ENCODE results near the gene RNASE1. TPM values are rescaled to one million over a fixed set of nuclear protein-coding genes. Genes with fewer than 3 reads are reported as not detected.
"Not testable (repeated sequence)": the region's sequence is repeated elsewhere in the genome, so short reads cannot be mapped to it uniquely, and the experiment has no call there.

The RNASE1 gene
- polyA plus RNA-seq, 10 donors: 142 to 246 (median 201) TPM

DNA sequence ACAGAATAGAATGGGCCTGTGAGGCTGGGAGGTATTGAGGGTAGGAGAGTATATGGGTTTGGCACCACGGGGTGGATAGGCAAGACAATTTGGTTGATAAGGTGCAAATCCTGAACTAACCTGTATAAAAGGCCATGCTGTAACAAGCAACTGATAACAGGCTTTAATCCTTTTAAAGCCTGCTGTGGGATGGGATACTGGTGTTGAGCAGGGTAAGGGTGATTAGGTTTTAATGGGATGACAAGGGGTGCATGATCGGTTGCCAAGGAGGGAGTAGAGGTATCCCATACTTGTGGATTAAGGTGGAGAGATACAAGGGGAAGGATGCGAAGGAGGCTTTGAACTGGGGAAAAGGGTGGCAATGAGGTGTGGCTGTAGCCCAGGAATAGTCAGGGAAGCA is 13.3 kb upstream of the RNASE1 start:
- DNase-seq: not testable (repeated sequence)

DNA sequence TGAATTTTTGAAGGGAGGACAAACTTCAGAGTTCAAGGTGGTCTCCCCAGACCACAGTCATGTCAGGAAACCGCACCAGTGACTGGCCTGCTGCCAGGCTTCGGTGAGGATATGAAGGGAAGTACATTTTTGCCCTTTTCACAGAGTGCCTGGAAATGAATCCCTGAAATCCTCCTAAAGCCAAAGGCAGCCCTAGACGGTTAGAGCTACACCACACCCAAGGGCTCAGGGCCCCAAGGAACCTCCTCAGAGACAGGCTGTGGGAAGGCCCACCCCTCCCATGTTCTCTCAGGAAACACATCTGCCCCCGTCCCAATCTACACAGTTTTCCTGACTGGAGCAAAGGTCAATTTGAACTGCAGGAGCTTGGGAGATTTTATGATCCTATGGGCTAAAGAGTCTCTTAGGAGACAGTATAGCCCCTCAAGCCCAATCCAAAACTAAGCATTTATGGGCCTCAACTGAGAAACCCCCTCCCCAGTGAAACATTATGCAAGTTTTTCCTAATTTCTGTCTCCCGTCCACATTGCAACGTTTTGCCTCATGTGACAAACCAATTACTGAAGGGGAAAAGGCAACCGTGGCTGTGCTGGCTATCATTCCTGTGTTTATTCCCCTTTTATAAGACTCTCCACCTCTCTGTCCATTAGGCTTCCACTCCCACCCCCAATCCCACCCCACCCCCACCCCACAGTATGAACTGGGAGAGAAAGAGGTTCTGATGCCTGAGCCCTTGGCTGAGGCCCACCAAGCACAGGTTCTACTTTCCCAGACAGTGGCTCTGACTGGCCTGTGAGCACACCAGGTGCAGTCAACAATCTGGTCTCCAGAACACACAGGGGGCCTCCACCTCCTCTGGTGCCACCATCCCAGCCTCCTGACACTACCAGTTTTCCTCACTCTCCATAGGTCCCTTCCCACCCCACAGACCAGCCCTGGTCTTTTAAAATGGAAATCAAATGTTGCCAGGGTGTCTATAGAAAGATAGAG is 9.6 kb upstream of the RNASE1 start:
- DNase-seq: no peak

DNA sequence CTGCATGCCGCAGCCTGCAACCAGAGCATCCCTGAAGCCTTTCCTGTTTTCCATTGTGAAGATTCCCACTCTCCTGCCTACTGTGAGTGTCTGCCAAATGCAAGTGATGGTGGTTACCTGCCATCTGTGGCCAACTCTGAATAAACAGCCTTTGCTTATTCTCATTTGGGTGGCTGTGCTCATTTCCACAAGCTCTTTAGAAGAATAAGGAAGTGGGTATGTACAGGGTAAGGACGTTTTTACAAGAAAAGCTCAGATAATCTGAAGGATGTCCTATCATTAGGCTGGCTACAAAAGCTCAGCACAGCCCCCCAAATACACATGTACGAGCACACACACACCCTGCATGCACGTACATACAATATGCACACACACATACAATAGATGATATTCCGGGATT is 7.3 kb upstream of the RNASE1 start:
- DNase-seq: no peak

DNA sequence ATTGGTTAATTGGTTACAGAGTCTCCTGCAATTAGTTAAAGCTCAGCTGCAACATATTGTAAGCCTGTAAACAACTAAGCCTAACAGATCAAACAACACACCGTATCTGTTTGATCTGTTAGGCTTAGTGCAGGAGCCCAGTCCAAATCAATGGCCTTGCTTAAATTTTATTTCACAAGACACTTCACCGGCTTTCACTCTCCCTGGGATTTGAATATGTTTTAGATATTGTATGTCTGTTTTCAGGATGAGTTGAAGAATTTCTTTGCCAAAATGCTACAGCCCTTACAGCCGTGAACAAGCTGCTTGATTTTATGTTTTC is 5.5 kb upstream of the RNASE1 start:
- no peak for DNase-seq

DNA sequence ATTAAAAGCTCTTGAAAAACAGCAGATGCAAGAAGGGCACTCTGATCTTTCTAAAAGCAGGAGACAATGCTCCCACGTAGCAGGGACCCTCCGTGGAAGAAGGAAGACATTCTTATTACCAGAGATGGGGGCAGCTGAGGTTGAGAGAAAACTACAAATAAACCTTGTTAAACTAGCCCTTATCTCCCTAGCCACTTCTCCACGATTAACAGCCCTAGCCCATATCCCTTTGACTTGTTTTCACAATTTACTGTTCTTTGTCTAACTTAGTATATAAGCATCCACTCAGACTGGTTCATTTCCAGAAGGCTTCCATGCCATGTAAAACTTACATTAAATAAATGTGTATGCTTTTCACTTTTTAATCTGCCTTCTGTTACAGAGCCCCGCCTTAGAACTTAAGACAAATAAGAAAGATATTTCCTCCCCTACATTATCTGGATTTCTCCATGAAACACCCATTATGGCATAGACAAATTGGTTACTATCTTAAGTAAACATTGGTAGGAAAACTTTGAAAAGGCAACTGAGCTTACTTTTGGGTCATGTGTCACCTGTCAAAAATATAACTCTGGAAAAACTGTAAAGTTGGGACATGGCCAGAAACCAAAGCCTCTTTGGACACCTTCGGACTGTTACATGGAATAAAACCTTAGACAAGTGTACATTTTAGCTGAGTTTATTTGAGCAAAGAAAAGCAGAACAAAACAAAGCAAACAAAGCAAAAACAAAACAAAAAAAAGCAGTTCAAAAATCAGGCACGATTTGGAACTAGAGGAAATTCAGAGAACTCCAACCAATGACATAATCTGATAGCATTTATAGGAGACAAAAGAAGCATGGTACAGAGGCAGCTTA is 4.9 kb upstream of the RNASE1 start:
- no peak for DNase-seq

DNA sequence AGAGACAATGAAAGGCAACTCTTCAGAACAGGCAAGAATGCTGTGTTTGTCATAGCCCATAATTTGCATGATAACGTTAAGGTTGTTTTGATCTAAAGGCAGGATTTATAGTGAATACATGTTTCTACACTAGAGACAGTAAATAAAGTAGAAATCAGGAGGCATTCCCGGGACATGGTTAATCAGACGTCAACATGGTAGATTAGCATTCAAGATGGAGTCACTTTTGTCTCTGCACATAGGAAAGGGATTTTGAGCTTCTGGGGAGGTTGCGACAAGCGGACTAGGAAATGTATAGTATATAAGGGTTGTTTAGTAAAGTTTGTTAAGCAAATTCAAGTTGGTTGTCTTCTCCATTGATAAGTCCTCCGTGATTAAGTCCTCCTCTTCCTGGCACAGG is 2.8 kb upstream of the RNASE1 start:
- no peak for DNase-seq

DNA sequence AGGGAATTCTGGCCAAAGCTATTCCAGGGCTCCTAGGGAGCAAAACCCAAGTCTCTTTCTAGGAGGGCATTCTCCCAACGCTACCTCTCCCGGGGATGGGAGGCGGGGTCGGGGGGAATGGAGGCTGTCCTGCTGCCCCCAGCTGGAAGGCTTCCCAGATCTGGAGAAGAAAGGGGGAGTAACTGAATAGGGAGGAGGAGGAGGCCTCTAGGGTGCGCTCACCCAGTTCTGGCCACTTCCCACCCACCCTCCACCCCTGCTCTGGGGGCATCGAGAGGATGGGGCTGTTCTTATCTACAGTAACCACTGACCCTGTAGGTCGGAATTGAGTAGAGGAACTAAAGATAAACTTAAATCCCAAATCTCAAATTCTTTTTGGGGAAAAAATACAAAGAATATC is 579 bp upstream of the RNASE1 start:
- DNase-seq: no peak

DNA sequence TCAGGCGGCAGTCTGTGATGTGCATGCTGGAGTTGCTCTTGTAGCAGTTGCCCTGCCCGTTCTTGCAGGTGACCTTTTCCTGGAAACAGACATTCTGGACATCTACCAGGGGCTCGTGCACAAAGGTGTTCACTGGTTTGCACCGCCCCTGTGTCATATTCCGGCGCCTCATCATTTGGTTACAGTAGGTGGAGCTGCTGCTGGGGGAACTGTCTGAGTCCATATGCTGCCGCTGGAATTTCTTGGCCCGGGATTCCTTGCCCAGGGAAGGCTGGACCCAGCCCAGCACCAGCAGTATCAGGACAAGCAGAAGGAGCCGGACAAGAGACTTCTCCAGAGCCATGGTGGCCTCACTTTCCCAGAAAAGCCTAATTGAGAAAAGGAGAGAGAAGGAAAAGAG is 918 bp downstream of the RNASE1 start:
- no peak for DNase-seq

DNA sequence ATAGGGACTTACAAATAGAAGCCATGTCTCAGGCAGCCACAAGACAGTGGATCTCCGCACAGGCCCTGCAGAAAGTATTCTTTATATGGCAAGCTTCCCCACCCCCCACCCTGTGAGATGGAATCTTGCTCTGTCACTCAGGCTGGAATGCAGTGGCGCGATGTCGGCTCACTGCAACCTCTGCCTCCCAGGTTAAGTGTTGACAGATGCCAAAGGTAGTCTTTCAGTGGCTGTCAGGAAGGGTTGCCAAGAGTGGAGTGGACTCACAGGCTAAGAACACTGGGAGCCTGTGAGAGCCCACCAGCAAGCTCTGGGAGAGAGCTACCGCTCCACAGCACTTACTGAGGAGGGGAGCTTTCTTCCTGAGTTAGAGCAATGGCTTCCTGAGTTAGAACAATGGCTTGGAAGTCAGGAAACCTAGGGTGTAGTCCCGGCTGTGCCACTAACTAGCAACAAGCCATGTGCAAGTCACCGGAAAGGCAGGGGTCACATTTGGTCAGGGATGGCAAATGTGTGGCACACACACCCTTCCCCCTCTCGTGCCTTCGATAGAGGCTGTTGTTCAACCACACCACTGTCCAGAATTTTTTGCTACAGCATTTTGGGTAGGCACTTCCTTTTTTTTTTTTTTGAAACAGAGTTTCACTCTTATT is 2.6 kb downstream of the RNASE1 start:
- peak in 1 of 3 donors; percentile 46 for DNase-seq

DNA sequence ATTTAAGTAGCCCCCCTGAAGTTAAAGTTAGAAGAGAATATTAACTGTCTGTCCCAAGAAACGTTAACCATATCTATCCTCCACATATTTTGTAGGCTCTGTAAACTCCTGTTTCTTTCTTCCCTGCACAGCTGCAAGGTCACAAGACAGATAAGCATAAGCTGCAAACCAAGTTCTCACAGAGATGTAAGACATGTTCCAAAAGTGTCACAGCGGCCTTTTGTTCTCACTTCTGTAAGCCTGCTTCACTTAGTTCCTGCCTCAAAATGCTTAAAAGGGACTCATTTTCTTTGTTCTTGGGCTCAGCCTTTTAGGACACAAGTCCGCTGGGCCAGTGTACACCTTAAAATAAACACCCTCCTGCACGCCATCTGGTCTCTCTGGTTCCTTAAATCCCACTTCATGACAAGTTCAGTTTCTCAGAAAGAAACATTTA is 3.2 kb downstream of the RNASE1 start:
- no peak for DNase-seq

DNA sequence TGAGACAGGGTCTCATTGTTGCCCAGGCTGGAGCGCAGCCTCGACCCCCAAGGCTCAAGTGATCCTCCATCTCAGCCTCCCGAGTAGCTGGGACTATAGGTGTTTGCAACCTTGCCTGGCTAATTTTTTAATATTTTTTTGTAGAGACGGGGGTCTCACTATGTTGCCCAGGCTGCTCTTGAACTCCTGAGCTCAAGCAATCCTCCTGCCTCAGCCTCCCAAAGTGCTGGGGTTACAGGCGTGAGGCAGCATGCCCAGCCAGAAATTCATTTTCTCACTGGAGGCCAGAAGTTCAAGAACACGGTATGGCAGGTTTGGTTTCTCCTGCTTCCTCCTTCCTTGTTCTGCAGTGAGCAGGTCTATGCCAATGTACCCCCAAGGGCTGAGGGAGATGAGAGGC is 3.7 kb downstream of the RNASE1 start:
- no peak for DNase-seq

DNA sequence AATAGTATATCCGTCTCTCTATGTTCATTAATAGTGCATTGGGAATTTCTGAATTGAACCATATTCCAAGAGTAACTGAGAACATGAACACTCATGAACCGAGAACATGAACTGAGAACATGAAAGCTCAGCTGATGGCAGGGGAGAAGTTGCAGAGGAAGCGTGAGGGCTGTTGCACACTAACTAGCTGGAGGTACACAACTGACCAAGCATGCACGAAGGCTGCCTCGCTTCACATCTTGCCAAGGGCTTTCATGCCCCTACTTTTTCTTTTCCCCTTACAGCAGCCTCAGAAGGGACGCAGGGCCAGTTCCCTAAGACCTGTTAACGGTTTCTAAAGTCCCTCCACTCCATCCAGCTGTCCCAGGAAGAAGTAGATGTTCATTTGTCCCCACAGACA is 4.3 kb downstream of the RNASE1 start:
- DNase-seq: no peak

DNA sequence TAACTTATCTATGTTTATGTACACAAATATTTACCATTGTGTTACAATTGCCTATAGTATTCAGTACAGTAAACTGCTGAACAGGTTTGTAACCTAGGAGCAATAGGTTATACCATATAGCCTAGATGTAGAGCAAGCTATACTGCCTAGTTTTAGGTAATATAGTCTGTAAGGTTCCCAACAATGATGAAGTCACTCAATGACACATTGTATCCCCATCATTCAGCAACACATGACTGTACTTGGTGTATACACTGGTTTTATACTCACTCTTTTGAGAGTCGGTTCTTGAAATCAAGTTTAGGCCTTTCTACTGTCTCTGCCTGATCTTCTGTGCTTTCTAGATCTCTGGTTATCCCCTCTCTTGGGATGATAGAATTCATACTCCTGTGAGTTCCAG is 5.5 kb downstream of the RNASE1 start:
- DNase-seq: no peak

DNA sequence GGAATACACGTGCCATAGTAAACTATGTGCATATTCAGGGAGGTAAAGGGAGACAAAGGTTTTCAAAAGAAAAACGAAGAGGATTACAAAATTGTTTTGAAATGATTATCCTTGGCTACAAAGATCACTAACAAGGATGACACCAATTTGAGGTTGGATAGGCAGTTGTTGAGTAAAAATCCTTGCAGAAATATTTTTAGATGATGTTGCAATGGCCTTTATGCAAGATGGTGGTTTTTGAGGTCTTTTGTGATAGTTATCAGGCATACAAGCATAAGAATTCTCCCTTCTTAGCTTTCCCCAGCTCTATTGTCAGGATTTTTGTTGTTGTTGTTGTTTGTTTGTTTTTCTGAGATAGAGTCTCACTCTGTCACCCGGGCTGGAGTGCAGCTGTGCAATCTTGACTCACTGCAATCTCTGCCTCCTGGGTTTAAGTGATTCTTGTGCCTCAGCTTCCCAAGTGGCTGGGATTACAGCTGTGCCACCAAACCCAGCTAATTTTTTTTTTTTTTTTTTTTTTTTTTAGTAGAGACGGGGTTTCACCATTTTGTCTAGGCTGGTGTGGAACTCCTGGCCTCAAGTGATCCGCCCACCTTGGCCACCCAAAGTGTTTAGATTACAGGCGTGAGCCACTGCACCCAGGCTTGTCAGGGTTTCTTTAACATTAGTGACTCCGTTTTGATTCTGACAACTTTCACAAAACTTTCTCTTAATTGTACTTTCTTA is 7.8 kb downstream of the RNASE1 start:
- no peak for DNase-seq

DNA sequence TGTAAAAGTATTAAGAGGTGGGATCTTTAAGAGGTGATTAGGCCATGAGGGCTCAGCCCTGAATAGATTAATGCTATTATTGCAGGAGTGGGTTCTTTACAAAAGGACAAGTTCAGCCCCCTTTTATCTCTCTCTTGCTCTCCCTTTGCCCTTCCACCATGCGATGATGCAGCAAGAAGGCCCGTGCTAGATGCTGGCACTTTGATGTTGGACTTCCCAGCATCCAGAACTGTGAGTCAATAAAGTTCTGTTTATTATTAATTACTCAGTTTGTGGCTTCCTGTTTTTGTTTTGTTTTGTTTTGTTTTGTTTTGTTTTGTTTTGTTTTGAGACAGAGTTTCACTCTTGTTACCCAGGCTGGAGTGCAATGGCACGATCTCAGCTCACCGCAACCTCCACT is 10.1 kb downstream of the RNASE1 start:
- no peak for DNase-seq

DNA sequence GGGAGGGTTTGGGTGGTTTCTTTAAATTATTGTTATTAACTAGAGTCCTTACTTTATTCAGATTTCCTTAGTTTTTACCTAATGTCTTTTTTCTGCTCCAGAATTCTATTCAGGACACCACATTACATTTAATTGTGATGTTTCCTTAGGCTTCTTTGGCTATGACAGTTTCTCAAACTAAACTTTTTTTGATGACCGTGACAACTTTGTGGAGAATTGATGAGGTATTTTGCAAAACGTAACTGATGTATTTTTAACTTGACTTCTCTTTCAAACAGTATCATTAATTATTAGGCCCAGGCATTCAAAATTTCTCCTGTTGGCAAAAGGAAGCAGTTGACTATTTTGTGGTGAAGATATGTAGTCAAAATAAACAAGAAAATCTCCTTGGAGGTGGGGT is 11.0 kb downstream of the RNASE1 start:
- no peak for DNase-seq

DNA sequence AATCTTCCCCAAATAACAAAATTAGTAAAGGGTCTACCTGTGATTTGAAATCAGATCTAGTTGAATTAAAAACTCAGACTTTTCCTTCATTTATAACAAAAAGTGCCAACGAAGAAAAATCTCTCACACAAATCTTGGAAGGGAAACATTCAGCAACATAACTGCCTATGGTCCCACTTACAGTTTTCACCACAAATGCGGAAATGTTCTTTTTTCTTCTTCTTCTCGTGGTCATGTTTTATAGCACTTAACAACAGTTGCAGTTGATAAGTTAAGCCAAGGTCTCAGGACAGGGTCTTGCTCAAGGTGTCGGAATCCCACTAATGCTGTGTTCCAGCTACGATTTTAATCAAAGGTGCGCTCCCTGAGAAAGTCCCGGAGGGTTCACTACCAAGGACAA is 11.5 kb downstream of the RNASE1 start:
- DNase-seq: no peak

DNA sequence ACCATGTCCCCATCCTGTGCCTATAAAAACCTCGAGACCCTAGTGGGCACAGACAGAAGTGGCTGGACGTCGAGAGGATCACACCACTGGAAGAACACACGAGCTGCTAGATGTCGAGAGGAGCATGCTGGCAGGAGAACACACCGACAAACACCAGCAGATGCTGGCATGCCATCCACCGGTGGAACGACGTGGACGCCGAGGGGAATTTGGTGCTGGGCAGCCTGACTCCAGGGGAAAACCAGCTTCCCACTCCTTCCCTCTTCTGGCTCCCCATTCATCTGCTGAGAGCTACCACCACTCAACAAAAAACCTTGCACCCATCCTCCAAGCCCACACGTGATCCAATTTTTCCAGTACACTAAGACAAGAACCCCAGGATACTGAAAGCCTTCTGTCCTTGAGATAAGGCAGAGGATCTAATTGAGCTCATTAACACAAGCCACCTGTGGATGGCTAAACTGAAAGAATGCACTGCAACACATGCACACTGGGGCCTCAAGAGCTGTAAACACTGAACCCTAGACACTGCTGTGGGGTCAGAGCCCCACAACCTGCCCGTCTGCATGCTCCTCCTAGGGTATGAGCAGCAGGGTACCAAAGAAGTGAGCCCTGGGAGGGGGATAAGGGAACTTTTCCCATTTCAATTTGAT is 12.1 kb downstream of the RNASE1 start:
- DNase-seq: no peak

DNA sequence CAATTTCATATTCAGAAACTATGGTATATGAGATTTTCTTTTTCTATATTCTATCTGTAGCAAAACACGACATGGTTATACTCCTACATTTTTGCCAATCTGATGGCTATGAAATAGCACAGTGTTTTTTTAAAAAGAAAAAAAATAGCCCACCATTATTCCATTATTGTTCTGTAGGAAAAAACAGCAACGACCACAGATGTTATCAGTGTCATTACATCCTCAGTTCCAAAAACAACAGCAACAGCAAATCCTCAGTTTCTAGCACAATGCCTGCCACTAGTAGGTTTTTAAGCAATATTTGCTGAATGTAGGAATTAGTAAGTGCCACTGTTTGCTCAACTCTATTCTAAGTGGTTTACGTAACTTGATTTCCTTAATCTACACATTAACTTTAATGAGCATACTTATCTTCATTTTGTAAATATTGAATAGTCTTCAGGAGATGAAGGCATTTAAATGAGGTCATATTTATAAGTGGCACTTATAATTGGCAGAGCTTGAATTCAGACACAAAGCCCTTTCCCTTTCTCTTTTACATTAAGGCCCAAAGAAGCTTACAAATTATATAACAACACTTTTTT is 13.3 kb downstream of the RNASE1 start:
- no peak for DNase-seq

DNA sequence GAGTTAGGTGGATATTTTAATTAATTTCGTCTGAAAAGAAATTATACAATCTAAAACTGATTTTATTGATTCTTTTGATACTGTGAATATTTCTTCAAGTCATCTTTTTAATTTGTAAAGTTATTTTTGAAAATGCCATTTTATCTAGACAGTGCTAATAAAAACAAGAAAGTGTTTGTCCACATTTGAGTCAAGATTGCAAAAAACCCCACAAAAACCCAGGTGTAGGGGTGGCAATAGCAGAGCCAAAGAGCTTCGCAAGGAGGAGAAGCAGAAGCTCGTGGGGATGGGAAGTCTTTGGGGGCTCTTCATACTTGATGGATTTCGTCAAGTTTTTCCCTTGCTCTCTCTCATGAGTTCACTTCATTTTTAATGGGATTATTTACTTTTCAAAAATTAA is 15.6 kb downstream of the RNASE1 start:
- no peak for DNase-seq

Data from muscle of back (tissue), 11 donors.